GM18909 (cell line): ENCODE results near the gene TRPC3.
A peak's percentile ranks its signal among the peaks of the same experiment; 100 is the strongest.

Experiments
- ATAC-seq: cut with Tn5 transposase; IDR thresholded peaks from one replicate; pipeline ENCODE4 v1.9.1; 2021; ENCODE audit warnings: mild to moderate bottlenecking; ENCODE audit not compliant: unreplicated experiment, poor library complexity

Gene TRPC3

GRCh38 chr4:121879135-121879534 is 72.7 kb downstream of the TRPC3 start:
- ATAC-seq, result no peak

GRCh38 chr4:121877041-121877773 is 74.7 kb downstream of the TRPC3 start:
- ATAC-seq, result no peak

- no peak for ATAC-seq
Observed at GRCh38 chr4:121876070-121876469, 75.8 kb downstream of the TRPC3 start.

DNA sequence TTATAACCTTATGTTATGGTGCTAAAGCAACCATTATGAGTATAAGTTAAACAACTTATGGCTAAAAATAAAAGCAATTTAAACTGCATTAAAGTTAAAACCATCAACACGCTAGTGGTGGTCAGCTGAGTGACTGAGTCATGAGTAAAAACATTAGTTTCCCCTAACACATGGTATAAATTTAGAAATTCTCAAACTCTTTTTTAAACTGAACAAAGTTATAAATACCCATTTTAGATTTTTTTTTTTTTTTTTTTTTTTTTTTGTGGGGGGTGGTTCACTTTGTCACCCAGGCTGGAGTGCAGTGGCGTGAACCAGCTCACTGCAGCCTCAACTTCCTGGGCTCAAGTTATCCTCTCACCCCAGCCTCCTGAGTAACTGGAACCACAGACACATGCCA is 76.2 kb downstream of the TRPC3 start:
- ATAC-seq, result no peak

DNA sequence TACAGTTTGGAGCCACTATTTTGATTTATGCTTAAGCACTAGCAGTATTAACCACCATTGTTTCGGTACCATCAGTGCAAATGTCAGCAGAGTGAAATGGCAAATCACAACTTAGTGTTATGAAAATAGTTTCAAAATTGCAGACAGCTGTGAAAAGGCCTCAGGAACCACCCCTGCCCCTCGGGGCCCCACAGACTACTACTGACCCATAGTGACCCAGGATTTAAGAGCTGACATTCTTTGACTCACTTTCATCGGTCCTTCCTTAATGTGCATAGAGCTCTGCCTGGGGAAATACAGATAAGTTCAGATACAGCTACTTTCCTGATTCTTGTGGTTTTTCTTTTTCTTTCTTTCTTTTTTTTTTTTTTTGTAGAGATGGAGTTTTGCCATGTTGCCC is 78.3 kb downstream of the TRPC3 start:
- ATAC-seq, result no peak

- peak; percentile 99 for ATAC-seq
Observed at GRCh38 chr4:121869841-121870822, 81.7 kb downstream of the TRPC3 start, which contains the start of gene BBS7. Gene BBS7 (minus strand): TSS chr4:121870474. CDS start chr4:121870313, 161 bp downstream.

- ATAC-seq, result no peak
Observed at GRCh38 chr4:121863799-121864198, 88.1 kb downstream of the TRPC3 start.

GRCh38 chr4:121861426-121861825 is 90.4 kb downstream of the TRPC3 start:
- ATAC-seq, result no peak

DNA sequence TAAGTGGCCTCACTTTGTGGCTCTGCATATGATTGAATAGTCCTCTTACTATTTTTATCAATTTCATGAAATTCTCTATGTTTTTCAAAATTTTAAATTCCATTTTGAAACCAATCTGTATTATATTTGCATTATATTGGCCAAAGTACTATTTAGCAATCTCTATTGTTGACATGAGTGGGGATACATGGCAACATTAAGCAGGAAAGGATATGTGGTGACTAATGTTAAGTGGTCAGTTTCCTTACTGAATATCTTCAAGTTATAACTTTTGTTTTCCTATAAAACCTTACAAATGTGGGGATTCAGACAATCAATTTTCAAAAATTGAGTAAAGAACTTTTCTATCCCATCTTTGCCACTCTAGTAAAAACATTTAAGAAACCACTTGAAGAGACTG is 91.7 kb downstream of the TRPC3 start:
- no peak for ATAC-seq

DNA sequence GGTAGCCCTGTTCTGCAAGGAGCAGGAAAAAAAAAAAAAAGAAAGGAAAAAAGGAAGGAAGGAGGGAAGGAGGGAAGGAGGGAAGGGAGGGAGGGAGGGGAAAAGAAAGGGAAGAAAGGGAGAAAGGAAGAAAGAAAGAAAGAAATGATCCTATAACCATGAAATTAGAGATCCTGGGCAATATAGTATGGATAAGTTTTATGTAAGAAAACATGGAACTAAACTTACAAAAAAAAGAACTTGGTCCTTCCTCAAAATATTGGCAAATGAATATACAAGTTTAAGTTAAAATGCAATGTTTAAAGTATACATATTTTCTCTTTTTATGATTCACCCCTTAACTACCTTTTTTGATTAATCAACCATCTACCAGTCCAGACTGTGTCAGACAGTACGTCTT is 100.5 kb downstream of the TRPC3 start:
- ATAC-seq, result no peak

GRCh38 chr4:121846662-121847061 is 105.2 kb downstream of the TRPC3 start:
- no peak for ATAC-seq

DNA sequence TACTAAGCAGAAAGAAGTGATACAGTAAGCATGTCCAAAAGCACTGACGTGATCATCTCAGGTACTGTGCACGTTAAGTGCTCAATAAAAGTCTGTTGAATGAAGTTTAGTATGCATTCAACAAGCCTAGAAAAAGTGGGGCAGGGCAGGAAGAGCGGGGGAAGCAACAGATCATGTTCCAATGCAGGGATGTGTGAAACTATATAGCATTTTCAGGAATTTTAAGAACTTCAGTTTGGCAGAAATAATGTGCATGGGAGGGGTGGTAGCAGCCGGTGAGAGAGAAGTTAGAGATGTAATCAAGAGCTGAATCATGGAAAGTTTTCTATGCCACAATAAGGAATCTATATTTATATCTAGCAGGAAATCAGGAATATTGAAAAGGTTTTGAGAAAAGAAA is 109.0 kb downstream of the TRPC3 start:
- no peak for ATAC-seq

DNA sequence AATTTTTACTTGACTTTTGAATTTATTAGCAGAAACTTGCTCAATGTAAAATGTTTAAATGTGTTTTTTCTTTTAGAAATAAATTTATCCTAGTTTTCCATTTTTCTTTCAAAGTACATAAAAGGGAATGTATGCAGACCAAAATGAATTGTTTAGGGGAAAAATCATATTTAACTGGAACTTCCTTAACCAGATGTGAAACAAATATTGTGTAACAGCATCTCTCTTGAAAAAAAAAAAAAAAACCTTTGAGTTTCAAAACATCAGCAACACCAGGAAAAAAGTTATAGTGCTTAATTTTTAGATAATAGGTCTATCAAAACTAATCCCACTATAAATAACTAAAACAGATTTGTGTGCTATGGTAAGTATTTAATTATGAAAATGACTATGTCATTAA is 113.7 kb downstream of the TRPC3 start:
- ATAC-seq, result no peak

GRCh38 chr4:121829511-121829910 is 122.3 kb downstream of the TRPC3 start:
- no peak for ATAC-seq
